ENCODE measurements around the gene SLCO2A1. TPM values are rescaled to one million over a fixed set of nuclear protein-coding genes. Genes with fewer than 3 reads are reported as not detected.

The SLCO2A1 gene
- total RNA-seq, 1 donor from 2014 or later, result 234 TPM

- Histone ChIP-seq H3K27me3 (peaks cover 13% of the 10 kb centered on the region), H3K9me3 (no peaks in the 10 kb centered on the region), H3K4me3 (no peak overlapping the region), H3K27ac (no peak overlapping the region), H3K4me1 (no peaks in the 10 kb centered on the region), H3K36me3 (no peaks in the 10 kb centered on the region)
- no peak for DNase-seq
- TF ChIP-seq CTCF (IDR thresholded peaks at IDR 0.05), result no peak
- intact Hi-C loops (cut with DNase I), result no loop called here
- no peak for ATAC-seq
These were observed 114.7 kb downstream of the SLCO2A1 start for GRCh38 chr3:133914839-133915600.

GRCh38 chr3:133910422-133910821 lies 119.3 kb downstream of the SLCO2A1 start:
- peaks cover 8% of the 10 kb centered on the region for H3K27me3 ChIP-seq
- H3K4me3 ChIP-seq, result no peak overlapping the region
- TF ChIP-seq CTCF (IDR thresholded peaks at IDR 0.05), result no peak
- H3K4me1 ChIP-seq, result no peaks in the 10 kb centered on the region
- ATAC-seq, result no peak
- intact Hi-C loops (cut with DNase I), result no loop called here
- no peak for DNase-seq
- no peaks in the 10 kb centered on the region for H3K36me3 ChIP-seq
- H3K27ac ChIP-seq, result no peak overlapping the region
- H3K9me3 ChIP-seq, result no peaks in the 10 kb centered on the region

GRCh38 chr3:133905376-133905775 lies 124.3 kb downstream of the SLCO2A1 start:
- ATAC-seq, result no peak
- no peak for TF ChIP-seq CTCF (IDR thresholded peaks at IDR 0.05)
- H3K27me3 ChIP-seq, result peaks cover 8% of the 10 kb centered on the region

GRCh38 chr3:133901847-133902246 lies 127.9 kb downstream of the SLCO2A1 start:
- no peak for TF ChIP-seq CTCF (IDR thresholded peaks at IDR 0.05)
- no peaks in the 10 kb centered on the region for H3K9me3 ChIP-seq
- no peak for ATAC-seq
- intact Hi-C loops (cut with DNase I), result no loop called here
- H3K36me3 ChIP-seq, result no peaks in the 10 kb centered on the region
- no peak overlapping the region for H3K27ac ChIP-seq
- no peaks in the 10 kb centered on the region for H3K4me1 ChIP-seq
- DNase-seq, result no peak
- H3K4me3 ChIP-seq, result no peak overlapping the region
- H3K27me3 ChIP-seq, result peaks cover 8% of the 10 kb centered on the region

More at GRCh38 chr3:133905376-133905775, 124.3 kb downstream of the SLCO2A1 start:
- H3K27ac ChIP-seq, result no peak overlapping the region
- no peaks in the 10 kb centered on the region for H3K4me1 ChIP-seq
- no peak for DNase-seq
- H3K9me3 ChIP-seq, result no peaks in the 10 kb centered on the region
- no peaks in the 10 kb centered on the region for H3K36me3 ChIP-seq
- H3K4me3 ChIP-seq, result no peak overlapping the region
- intact Hi-C loops (cut with DNase I), result no loop called here

- H3K9me3 ChIP-seq, result no peaks in the 10 kb centered on the region
- ATAC-seq (no peak), DNase-seq (no peak)
- H3K36me3 ChIP-seq, result no peaks in the 10 kb centered on the region
- intact Hi-C loops (cut with DNase I), result no loop called here
- peaks cover 9% of the 10 kb centered on the region for H3K27me3 ChIP-seq
- H3K4me3 ChIP-seq, result no peak overlapping the region
- TF ChIP-seq CTCF (IDR thresholded peaks at IDR 0.05), result no peak
- no peaks in the 10 kb centered on the region for H3K4me1 ChIP-seq
- no peak overlapping the region for H3K27ac ChIP-seq
These were observed 128.6 kb downstream of the SLCO2A1 start for GRCh38 chr3:133901083-133901482.

Measured in upper lobe of right lung (tissue), 1 donor.